OCI-LY7 (cell line): Measurements from ENCODE around the gene CCBE1.

Experiments used
- EZH2phosphoT487 ChIP-seq: fragments of 200-600 bp; sonication (generic); IDR thresholded peaks from 2 replicates; pipeline ENCODE4 v1.6.1; 2018; ENCODE audit warnings: low read depth, borderline replicate concordance, mild to moderate bottlenecking, mixed run types, antibody characterized with exemption, low read length, moderate library complexity, mixed read lengths
- TF ChIP-seq, protein P1 (sequence below): fragments of 200-600 bp; sonication (generic); conservative IDR thresholded peaks from 2 replicates; pipeline ENCODE4 v1.5.1; 2014; ENCODE audit warnings: mild to moderate bottlenecking, antibody characterized with exemption, low read length, moderate library complexity, mixed read lengths

DNA sequence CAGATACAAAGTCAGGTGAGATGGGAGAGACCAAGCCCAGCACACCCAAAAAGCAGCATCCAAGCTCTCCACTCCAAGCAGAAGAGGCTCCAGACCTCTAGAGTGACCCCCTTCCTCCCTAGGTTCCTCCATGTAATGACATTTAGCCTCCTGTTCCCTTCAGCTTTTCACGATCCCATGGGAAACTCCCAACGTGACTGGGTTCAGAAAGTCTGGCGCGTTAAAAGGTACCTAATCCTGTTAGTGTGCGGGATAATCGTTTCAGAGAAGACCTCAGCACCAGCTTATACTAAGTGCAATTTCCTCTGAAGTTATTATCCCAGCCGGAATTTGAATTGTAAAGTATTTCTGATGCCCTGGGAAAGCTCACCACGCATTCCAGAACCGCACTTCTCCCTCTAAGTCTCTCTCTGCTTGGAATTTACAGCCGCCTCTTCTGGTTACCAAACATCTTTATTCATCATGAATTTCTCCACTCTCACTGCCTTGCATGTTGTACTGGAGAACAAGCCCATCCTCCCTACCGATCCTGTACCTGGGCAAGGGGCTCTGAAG, 46.9 kb downstream of the CCBE1 start:
- TF ChIP-seq, protein P1, sequence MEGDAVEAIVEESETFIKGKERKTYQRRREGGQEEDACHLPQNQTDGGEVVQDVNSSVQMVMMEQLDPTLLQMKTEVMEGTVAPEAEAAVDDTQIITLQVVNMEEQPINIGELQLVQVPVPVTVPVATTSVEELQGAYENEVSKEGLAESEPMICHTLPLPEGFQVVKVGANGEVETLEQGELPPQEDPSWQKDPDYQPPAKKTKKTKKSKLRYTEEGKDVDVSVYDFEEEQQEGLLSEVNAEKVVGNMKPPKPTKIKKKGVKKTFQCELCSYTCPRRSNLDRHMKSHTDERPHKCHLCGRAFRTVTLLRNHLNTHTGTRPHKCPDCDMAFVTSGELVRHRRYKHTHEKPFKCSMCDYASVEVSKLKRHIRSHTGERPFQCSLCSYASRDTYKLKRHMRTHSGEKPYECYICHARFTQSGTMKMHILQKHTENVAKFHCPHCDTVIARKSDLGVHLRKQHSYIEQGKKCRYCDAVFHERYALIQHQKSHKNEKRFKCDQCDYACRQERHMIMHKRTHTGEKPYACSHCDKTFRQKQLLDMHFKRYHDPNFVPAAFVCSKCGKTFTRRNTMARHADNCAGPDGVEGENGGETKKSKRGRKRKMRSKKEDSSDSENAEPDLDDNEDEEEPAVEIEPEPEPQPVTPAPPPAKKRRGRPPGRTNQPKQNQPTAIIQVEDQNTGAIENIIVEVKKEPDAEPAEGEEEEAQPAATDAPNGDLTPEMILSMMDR, result no peak
- TF ChIP-seq EZH2phosphoT487, result no peak
